ENCODE results near the gene PIP5K1B.
A peak's percentile ranks its signal among the peaks of the same experiment; 100 is the strongest.

The PIP5K1B gene

GRCh38 chr9:68706363-68707201 is 1.5 kb downstream of the PIP5K1B start:
- H3K4me3 ChIP-seq (ENCODE audit: low read depth, low read length): peak overlapping the region; percentile 69

GRCh38 chr9:68707801-68708488 is 2.9 kb downstream of the PIP5K1B start:
- H3K4me3 ChIP-seq (ENCODE audit: low read depth, low read length): no peak overlapping the region

GRCh38 chr9:68708513-68708912 is 3.5 kb downstream of the PIP5K1B start:
- H3K4me3 ChIP-seq (ENCODE audit: low read depth, low read length): no peak overlapping the region

- no peak overlapping the region for H3K4me3 ChIP-seq (ENCODE audit: low read depth, low read length)
Observed at GRCh38 chr9:68709291-68710110, 4.5 kb downstream of the PIP5K1B start.

GRCh38 chr9:68710111-68710471 is 5.1 kb downstream of the PIP5K1B start:
- no peak overlapping the region for H3K4me3 ChIP-seq (ENCODE audit: low read depth, low read length)

- no peak overlapping the region for H3K4me3 ChIP-seq (ENCODE audit: low read depth, low read length)
Observed at GRCh38 chr9:68711281-68711680, 6.2 kb downstream of the PIP5K1B start.

GRCh38 chr9:68711932-68712331 is 6.9 kb downstream of the PIP5K1B start:
- H3K4me3 ChIP-seq (ENCODE audit: low read depth, low read length): no peak overlapping the region

- H3K4me3 ChIP-seq (ENCODE audit: low read depth, low read length): no peak overlapping the region
Observed at GRCh38 chr9:68714416-68715180, 9.6 kb downstream of the PIP5K1B start.

GRCh38 chr9:68715181-68715456 is 10.1 kb downstream of the PIP5K1B start:
- H3K4me3 ChIP-seq (ENCODE audit: low read depth, low read length): no peak overlapping the region

- no peak overlapping the region for H3K4me3 ChIP-seq (ENCODE audit: low read depth, low read length)
Observed at GRCh38 chr9:68717552-68718443, 12.8 kb downstream of the PIP5K1B start.

- no peak overlapping the region for H3K4me3 ChIP-seq (ENCODE audit: low read depth, low read length)
Observed at GRCh38 chr9:68719847-68720246, 14.8 kb downstream of the PIP5K1B start.

GRCh38 chr9:68720656-68721313 is 15.7 kb downstream of the PIP5K1B start:
- no peak overlapping the region for H3K4me3 ChIP-seq (ENCODE audit: low read depth, low read length)

- no peak overlapping the region for H3K4me3 ChIP-seq (ENCODE audit: low read depth, low read length)
Observed at GRCh38 chr9:68721666-68722330, 16.8 kb downstream of the PIP5K1B start.

- H3K4me3 ChIP-seq (ENCODE audit: low read depth, low read length): no peak overlapping the region
Observed at GRCh38 chr9:68725070-68725469, 20.0 kb downstream of the PIP5K1B start.

GRCh38 chr9:68726489-68726888 is 21.4 kb downstream of the PIP5K1B start:
- H3K4me3 ChIP-seq (ENCODE audit: low read depth, low read length): no peak overlapping the region

- H3K4me3 ChIP-seq (ENCODE audit: low read depth, low read length): no peak overlapping the region
Observed at GRCh38 chr9:68727636-68728035, 22.6 kb downstream of the PIP5K1B start.

- no peak overlapping the region for H3K4me3 ChIP-seq (ENCODE audit: low read depth, low read length)
Observed at GRCh38 chr9:68728731-68729130, 23.7 kb downstream of the PIP5K1B start.

- H3K4me3 ChIP-seq (ENCODE audit: low read depth, low read length): no peak overlapping the region
Observed at GRCh38 chr9:68730570-68731235, 25.7 kb downstream of the PIP5K1B start.
